Activated T-cell treated with anti-CD3 and anti-CD28 coated beads for 1 hour (primary cell): ENCODE results near the gene AWAT2.
"Not testable (repeated sequence)": the region's sequence is repeated elsewhere in the genome, so short reads cannot be mapped to it uniquely, and the experiment has no call there.

Source experiments
- DNase-seq: peaks from one replicate; pipeline ENCODE4 v3.0.0-alpha.2; 2020; ENCODE audit warnings: low read depth

Gene AWAT2

DNA sequence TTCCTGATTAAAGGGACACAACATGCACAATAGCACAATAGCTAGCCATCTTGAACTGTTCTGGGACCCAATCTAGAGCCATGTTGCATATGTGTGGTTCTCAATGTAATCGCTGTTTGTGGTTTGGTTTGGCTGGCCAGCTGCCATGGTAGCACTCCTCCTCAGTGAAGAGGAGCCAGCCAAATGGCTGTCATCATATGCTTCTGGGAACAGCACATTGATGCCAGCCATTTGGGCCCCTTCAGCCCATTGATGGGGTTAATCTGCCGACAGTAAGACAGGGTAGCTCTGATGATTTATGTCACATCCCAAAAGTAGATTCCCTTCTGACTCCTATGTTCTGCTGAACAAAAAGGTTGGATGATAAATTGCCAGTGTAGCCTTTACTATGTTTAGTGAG lies 48.5 kb downstream of the AWAT2 start:
- no peak for DNase-seq

DNA sequence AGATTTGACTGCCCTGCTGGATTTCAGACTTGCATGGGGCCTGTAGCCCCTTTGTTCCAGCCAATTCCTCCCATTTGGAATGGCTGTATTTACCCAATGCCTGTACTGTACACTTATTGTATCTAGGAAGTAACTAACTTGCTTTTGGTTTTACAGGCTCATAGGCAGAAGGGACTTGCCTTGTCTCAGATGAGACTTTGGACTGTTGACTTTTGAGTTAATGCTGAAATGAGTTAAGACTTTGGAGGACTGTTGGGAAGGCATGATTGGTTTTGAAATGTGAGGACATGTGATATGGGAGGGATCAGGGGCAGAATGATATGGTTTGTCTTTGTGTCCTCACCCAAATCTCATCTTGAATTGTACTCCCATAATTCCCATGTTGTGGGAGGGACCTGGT lies 51.4 kb downstream of the AWAT2 start:
- DNase-seq: not testable (repeated sequence)

DNA sequence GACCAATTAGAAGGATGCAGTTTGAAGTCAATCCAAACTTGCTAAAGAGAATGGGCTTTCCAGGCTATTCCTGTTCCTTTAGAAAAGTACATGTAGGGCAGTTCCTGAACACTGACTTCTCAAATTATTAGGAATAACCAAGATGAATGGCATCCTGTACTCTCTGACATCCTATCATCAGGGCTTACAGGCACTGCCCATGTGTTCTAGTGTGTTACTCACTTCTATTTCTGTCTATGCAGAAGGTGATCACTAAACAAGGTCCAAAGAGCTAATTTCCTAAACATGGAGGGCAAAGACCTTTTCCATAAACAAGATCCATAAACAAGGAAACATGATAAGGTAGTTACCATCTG lies 53.6 kb downstream of the AWAT2 start:
- no peak for DNase-seq

DNA sequence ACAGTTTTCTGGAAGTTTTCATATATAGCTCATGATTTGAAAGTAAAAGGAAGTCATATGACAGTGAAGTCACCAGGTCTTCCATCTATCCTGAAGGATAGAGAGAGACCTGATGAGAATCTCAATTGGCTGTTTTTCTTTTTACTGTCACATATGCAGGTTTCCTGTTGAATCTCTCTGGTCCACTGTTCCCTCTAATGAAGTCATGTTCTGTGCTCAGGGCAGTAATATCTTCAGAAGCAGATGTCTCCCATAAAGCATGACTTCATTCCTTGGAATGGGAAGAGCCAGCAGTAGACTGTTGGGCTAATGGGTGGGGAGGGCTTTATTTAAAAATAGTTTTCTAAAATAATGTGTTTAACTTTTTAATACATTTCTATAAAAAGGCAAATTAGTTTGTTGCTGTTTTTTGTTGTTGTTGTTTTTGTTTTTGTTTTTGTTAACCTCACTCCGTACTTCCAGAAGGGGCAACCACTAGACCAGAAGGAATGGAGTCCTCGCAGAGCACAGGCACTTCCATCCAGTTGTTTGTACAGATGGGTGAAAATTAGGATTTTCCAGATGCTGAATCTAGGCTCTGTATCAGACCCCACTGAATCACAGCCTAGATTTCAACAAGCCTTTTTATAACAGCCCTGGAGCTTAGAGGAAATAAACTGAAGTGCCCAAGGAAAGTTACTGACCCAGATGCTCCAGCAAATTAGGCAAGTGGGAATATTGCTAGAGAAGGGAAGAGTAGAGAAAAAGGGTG lies 54.2 kb downstream of the AWAT2 start:
- no peak for DNase-seq

DNA sequence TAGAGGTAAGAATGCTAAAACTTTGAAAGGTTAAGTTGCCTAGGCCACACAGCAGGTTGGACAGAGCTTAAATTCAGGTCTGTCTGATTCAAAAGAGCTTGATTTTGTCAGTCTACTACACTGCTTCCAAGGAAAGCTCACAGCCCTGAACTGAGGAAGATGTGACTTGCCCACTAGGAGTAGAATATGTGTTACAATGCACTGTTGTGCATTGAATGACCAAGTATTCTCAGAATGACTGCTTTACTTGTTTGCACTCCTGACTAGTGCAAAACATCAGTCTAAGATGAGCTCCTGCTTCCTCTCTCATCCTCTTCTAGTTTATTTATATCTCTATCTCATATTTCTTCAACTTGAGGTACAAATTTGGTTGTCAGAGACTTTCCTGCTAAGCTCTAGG lies 56.2 kb downstream of the AWAT2 start:
- no peak for DNase-seq

DNA sequence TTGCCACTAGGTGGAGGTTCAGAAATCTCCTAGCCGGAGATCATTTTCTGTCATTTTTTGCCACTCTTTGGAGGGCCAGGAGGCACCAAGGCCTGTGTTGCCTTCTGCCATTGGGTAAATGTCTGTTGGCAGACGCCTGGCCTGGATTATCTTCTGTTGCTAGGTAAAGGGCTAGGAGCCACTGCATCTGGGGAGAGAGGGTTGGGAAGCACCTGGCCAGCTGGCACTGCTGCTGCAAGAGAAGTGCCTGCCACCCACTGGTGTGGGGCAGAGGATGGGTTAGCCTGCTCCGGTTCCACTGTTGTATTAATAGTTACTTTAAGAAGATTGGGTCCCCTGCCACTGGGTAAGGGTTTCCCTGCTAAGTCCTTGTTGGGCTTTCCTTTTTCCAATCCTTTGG lies 58.1 kb downstream of the AWAT2 start:
- DNase-seq: no peak
